D721Med (cell line): ENCODE results near the gene CUX1.
"Not testable (repeated sequence)": the region's sequence is repeated elsewhere in the genome, so short reads cannot be mapped to it uniquely, and the experiment has no call there.

Experiments used
- DNase-seq: peaks from one replicate; pipeline ENCODE4 v3.0.0; 2011; ENCODE audit warnings: low spot score; ENCODE audit not compliant: insufficient read length
- FAIRE-seq: peaks from 2 replicates; lab custom pipeline; 2011; peaks lifted over from hg19 to GRCh38; lab: Jason Lieb, UNC
- CTCF ChIP-seq: IDR thresholded peaks from 2 replicates; pipeline ENCODE4 v1.5.1; 2012; ENCODE audit warnings: mild to moderate bottlenecking, control low read depth; ENCODE audit not compliant: insufficient read depth; ENCODE audit errors: missing control alignments

Gene CUX1

GRCh38 chr7:101879565-101879964, 62.1 kb downstream of the CUX1 start:
- DNase-seq, result no peak
- no peak for FAIRE-seq
- TF ChIP-seq CTCF, result no peak

- no peak for FAIRE-seq
These were observed 63.0 kb downstream of the CUX1 start for GRCh38 chr7:101880282-101881054.

GRCh38 chr7:101882005-101882421, 64.6 kb downstream of the CUX1 start:
- TF ChIP-seq CTCF, result no peak

More at GRCh38 chr7:101880282-101881054, 63.0 kb downstream of the CUX1 start:
- no peak for TF ChIP-seq CTCF
- DNase-seq, result no peak

GRCh38 chr7:101882595-101883564, 65.5 kb downstream of the CUX1 start:
- no peak for FAIRE-seq
- no peak for TF ChIP-seq CTCF

More at GRCh38 chr7:101882005-101882421, 64.6 kb downstream of the CUX1 start:
- FAIRE-seq, result no peak
- no peak for DNase-seq

GRCh38 chr7:101884671-101885596, 67.5 kb downstream of the CUX1 start:
- FAIRE-seq, result no peak
- no peak for DNase-seq
- TF ChIP-seq CTCF, result no peak

More at GRCh38 chr7:101882595-101883564, 65.5 kb downstream of the CUX1 start:
- DNase-seq, result no peak

- no peak for FAIRE-seq
- DNase-seq, result no peak
- TF ChIP-seq CTCF, result no peak
These were observed 68.2 kb downstream of the CUX1 start for GRCh38 chr7:101885597-101885955.

GRCh38 chr7:101887352-101887751, 69.9 kb downstream of the CUX1 start:
- FAIRE-seq, DNase-seq: not testable (repeated sequence)

- not testable (repeated sequence) for FAIRE-seq
These were observed 71.1 kb downstream of the CUX1 start for GRCh38 chr7:101888564-101888963.

More at GRCh38 chr7:101888564-101888963, 71.1 kb downstream of the CUX1 start:
- DNase-seq, result not testable (repeated sequence)
